Activated naive CD8-positive, alpha-beta T cell (primary cell): ENCODE data around the gene PFN3.

Experiments
- H3K27ac Mint-ChIP-seq: one replicate; pipeline ENCODE4 v1.8.0; 2021; ENCODE audit warnings: mixed read lengths
- H3K27me3 Mint-ChIP-seq: one replicate; pipeline ENCODE4 v1.8.0; 2021; ENCODE audit warnings: mixed read lengths
- H3K36me3 Mint-ChIP-seq: one replicate; pipeline ENCODE4 v1.8.0; 2021; ENCODE audit warnings: mixed read lengths
- H3K4me1 Mint-ChIP-seq: one replicate; pipeline ENCODE4 v1.8.0; 2021; ENCODE audit warnings: low read depth, mixed read lengths
- H3K4me3 Mint-ChIP-seq: one replicate; pipeline ENCODE4 v1.8.0; 2021; ENCODE audit warnings: mild to moderate bottlenecking, mixed read lengths
- H3K9me3 Mint-ChIP-seq: one replicate; pipeline ENCODE4 v1.8.0; 2021; ENCODE audit warnings: low read depth, mixed read lengths

The PFN3 gene

GRCh38 chr5:177442066-177442826, 41.8 kb upstream of the PFN3 start:
- Mint-ChIP-seq H3K9me3 (no peaks in the 10 kb centered on the region), H3K36me3 (peaks cover 11% of the 10 kb centered on the region), H3K27ac (peak overlapping the region; percentile 66), H3K27me3 (no peaks in the 10 kb centered on the region), H3K4me1 (peaks cover 57% of the 10 kb centered on the region), H3K4me3 (no peak overlapping the region)

DNA sequence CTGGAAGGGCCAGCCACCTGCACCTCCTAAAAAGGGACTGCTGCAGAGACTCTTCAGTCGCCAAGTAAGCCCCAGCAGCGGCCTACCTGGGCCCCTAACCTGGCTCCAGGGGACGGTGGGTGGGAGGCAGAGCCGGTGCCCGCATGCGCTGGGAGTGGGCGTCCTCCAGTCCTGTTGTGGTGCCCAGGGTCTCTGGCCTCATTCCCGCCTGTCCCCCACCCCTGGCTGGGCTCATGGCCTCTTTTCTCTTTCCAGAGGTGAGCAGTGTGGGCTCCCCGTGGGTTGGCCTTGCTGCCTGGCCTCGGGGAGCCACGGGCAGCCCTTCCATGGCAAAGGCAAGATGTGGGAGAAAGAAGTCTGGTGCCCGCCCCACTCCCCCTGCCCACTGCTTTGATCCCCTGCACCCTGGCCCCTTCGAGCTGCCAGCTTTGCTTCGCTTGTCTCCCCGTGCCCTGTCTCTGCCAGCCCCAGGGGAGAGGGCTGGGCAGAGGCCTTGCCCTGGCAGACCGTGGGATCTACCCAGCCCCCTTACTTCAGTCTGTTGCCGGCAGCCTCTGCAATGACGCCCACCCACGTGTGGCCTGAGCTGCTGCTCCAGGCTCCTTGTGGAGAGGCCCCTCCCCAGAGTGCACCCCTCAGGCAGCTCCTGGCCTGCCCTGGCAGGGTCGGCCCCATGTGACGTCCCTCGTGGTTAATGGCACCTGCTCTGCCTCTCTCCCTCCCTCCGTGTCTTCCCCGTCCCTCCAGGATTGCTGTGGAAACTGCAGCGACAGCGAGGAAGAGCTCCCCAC, 40.7 kb upstream of the PFN3 start:
- peaks cover 62% of the 10 kb centered on the region for H3K4me1 Mint-ChIP-seq
- H3K9me3 Mint-ChIP-seq: no peaks in the 10 kb centered on the region
- H3K27ac Mint-ChIP-seq: peak overlapping the region; percentile 10
- peaks cover 14% of the 10 kb centered on the region for H3K36me3 Mint-ChIP-seq
- H3K27me3 Mint-ChIP-seq: no peaks in the 10 kb centered on the region
- no peak overlapping the region for H3K4me3 Mint-ChIP-seq

DNA sequence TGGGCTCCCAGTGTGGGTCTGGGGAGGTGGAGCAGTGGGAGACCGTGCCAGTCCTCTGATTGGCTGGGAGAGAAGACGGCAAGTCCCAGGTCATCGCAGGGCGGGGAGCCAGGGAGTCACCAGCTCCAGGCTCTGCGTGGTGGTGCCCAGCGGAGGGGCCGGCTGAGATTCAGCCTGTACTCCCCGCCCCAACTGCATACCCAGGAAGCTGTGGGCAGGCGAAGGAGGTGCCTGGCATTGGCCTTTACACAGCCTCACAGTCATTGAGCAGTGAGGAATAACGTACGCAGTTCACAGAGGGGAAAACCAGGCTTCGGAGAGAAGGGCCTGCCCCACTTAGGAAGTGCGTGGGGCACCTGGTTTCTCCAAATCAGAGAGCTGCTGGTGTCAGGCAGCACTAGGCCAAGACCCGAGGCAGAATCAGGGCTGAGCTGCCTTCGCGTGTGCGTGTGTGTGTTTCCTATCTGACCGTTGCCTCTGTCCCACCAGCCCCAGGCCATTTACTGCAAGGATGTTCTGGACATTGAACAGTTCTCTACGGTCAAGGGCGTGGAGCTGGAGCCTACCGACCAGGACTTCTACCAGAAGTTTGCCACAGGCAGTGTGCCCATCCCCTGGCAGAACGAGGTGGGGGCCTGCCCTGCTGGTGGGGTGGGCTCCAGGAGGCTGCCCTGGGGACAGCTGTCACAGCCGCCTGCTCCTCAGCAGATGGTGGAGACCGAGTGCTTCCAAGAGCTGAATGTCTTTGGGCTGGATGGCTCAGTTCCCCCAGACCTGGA, 39.9 kb upstream of the PFN3 start:
- Mint-ChIP-seq H3K36me3 (peaks cover 14% of the 10 kb centered on the region), H3K27ac (peak overlapping the region; percentile 83), H3K27me3 (no peaks in the 10 kb centered on the region), H3K4me1 (peaks cover 58% of the 10 kb centered on the region), H3K9me3 (no peaks in the 10 kb centered on the region), H3K4me3 (peak overlapping the region; percentile 23)

DNA sequence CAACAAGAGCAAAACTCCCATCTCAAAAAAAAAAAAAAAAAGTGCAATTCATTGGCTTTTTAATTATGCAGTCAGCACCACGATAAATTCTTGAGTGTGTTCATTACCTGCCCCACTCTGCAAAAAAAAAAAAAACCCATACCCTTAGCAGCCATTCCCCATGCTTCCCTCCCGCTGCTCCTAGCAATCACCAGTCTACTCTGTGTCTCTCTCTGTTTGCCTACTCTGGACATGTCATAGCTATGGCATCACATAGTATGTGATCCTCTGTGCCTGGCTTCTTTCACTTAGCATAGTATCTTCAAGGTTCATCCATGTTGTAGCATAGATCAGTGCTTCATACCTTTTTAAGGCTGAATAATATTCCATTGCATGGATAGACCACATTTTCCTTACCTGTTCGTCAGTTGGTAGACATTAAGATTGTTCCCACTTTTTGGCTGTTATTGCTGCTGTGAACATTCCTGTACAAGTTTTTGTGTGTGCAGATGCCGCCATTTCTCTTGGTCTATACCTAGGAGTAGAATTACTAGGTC, 39.1 kb upstream of the PFN3 start:
- no peaks in the 10 kb centered on the region for H3K27me3 Mint-ChIP-seq
- H3K4me1 Mint-ChIP-seq: peaks cover 52% of the 10 kb centered on the region
- H3K4me3 Mint-ChIP-seq: peak overlapping the region; percentile 22
- H3K27ac Mint-ChIP-seq: peak overlapping the region; percentile 83
- peaks cover 14% of the 10 kb centered on the region for H3K36me3 Mint-ChIP-seq
- H3K9me3 Mint-ChIP-seq: no peaks in the 10 kb centered on the region

DNA sequence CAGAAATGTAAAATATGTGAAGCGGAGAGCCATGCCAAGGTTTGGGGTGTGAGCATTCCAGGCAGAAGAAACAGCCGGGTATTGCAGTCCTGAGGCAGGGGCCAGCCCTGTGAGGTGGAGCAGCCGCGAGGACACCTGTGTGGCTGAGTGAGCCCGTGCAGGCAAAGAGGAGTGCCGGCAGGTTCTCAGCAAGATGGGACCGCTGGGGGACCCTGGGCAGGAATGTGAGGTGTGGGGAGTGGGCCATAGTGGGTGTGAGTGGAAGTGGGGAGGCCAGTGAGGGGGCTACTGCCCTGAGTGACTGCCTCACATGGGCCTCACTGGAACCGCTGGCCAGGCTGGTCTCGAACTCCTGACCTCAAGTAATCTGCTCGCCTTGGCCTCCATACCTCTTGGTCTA, 38.0 kb upstream of the PFN3 start:
- Mint-ChIP-seq H3K27ac (peak overlapping the region; percentile 68), H3K9me3 (no peaks in the 10 kb centered on the region), H3K27me3 (no peaks in the 10 kb centered on the region), H3K36me3 (peaks cover 17% of the 10 kb centered on the region), H3K4me3 (no peak overlapping the region), H3K4me1 (peaks cover 54% of the 10 kb centered on the region)

DNA sequence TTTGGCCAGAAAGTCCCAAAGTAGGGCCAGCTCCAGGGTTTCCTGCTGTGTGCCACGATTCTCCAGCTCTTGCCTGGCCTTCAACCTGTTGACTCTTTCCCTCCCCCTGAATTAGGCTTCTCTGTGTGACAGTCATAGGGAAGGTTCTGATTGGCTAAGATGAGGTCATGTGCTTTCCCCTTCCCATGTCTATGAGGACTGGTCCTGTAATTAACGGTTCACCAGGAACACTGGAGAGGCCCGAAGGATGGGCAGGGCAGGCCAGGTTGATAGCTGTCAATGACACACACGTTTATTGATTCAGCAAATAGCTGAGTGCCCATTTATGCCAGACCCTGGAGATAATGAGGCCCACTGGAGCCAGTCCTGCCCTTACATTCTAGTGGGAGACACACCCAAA, 37.2 kb upstream of the PFN3 start:
- H3K4me3 Mint-ChIP-seq: no peak overlapping the region
- H3K4me1 Mint-ChIP-seq: peaks cover 60% of the 10 kb centered on the region
- no peaks in the 10 kb centered on the region for H3K27me3 Mint-ChIP-seq
- peaks cover 17% of the 10 kb centered on the region for H3K36me3 Mint-ChIP-seq
- H3K27ac Mint-ChIP-seq: peak overlapping the region; percentile 58
- no peaks in the 10 kb centered on the region for H3K9me3 Mint-ChIP-seq

- H3K36me3 Mint-ChIP-seq: peaks cover 17% of the 10 kb centered on the region
- no peaks in the 10 kb centered on the region for H3K9me3 Mint-ChIP-seq
- H3K4me1 Mint-ChIP-seq: peaks cover 66% of the 10 kb centered on the region
Measured at GRCh38 chr5:177435847-177436536, 35.5 kb upstream of the PFN3 start.

DNA sequence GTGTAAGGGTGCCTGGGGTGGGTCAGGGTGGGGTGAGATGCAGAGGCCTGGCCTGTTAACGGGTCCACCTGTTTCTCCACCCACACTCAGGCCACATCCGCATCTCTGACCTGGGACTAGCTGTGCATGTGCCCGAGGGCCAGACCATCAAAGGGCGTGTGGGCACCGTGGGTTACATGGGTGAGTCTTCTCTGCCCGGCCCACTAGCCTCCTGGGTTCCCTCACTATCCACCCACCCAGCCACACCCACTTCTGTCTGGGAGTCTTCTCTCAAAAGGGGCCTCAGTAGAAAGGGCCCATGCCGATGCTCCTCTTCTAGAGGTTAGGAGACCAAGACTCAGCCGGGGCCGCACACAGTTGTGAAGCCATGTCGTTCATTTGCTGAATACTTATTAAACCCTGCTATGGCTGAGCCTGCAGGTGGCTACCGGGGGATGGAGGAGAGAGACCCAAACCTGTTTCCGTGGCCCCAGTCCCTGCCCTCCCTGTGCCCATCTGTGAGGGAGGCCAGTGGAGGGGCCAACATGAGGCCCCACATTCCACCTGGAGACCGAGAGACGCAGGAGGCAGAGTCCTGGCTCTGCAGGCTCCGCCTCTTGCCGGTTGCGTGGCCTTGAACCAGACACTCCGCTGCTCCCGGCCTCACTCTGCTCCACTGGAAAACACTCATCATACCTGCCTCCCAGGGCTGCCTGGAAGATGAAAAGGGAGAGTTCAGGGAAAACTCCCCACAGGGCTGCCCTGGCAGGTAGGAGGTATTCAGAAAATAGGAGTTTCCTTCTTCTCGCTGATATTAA, 34.7 kb upstream of the PFN3 start:
- no peak overlapping the region for H3K4me3 Mint-ChIP-seq
- no peaks in the 10 kb centered on the region for H3K27me3 Mint-ChIP-seq
- H3K27ac Mint-ChIP-seq: peak overlapping the region; percentile 34
- H3K36me3 Mint-ChIP-seq: peaks cover 17% of the 10 kb centered on the region
- no peaks in the 10 kb centered on the region for H3K9me3 Mint-ChIP-seq
- H3K4me1 Mint-ChIP-seq: peaks cover 70% of the 10 kb centered on the region

More at GRCh38 chr5:177435847-177436536, 35.5 kb upstream of the PFN3 start:
- Mint-ChIP-seq H3K4me3 (no peak overlapping the region), H3K27me3 (no peaks in the 10 kb centered on the region), H3K27ac (no peak overlapping the region)

DNA sequence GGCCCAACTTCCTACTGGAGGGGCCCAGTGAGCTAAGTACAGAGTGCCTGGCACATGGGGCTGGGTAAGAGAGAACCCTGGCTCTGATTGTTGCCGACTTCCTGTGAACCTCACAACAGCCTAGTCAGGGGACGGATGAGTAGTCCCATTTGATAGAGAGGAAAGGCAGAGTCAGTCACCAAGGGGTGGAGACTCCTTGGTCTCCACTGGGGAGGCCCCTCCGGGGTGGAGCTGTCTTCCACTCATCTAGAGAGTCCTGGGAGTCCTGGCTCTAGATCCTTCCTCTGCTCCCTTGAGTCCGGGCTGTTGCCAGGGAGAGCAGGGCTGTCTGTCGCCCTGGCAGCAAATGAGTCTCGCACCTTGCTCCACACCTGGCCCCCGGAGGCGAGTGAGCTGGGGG, 34.0 kb upstream of the PFN3 start:
- no peaks in the 10 kb centered on the region for H3K9me3 Mint-ChIP-seq
- peaks cover 70% of the 10 kb centered on the region for H3K4me1 Mint-ChIP-seq
- H3K27me3 Mint-ChIP-seq: no peaks in the 10 kb centered on the region
- peak overlapping the region; percentile 82 for H3K4me3 Mint-ChIP-seq
- H3K27ac Mint-ChIP-seq: peak overlapping the region; percentile 93
- peaks cover 13% of the 10 kb centered on the region for H3K36me3 Mint-ChIP-seq

DNA sequence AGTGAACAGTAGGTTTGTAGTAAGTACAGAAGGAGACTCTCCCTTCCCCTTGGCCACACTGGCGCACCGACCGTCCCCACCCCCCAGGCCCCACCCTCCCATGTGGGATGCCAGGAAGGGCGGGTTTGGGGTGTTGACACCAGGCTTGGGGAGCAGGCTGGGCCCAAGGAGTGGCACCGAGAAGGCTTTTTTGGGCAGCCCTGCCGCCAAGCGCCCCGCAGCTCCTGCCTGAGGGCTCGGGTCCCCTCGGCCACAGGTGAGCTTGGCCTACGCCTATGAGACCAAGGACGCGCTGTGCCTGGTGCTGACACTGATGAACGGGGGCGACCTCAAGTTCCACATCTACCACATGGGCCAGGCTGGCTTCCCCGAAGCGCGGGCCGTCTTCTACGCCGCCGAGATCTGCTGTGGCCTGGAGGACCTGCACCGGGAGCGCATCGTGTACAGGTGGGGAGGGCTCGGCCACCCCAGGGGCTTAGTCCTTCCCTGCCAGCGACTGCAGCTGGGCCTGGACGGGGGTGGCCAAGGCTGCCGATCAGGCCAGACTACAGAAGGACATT, 33.3 kb upstream of the PFN3 start:
- peak overlapping the region; percentile 35 for H3K4me3 Mint-ChIP-seq
- peaks cover 72% of the 10 kb centered on the region for H3K4me1 Mint-ChIP-seq

DNA sequence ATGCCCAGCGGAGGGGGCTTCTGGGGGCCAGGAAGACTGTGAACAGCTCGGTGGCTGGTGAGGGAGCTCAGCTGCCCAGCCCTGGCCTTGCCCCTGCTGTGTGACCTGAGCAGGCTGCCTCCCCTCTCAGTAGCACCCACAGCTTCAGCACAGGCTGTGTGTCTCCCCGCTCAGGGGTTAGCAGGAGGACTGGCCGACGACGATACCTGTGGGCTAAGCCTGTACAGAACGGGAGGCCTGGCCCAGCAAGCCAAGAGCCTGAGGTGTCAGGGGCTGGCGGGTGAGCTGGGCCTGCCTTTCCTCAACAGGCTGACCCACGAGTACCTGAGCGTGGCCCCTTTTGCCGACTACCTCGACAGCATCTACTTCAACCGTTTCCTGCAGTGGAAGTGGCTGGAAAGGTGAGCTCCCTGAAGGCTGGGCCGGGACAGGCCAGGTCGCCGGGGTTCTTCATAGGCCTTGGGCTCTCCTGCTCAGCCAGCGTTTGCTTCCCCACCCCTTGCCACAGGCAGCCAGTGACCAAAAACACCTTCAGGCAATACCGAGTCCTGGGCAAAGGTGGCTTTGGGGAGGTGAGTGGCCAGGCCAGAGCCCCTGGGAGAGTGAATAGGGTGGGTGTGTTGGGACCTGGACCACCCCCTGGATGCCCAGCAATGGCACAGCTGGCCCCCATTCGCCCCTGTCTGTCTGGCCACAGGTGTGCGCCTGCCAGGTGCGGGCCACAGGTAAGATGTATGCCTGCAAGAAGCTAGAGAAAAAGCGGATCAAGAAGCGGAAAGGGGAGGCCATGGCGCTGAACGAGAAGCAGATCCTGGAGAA, 32.6 kb upstream of the PFN3 start:
- peaks cover 72% of the 10 kb centered on the region for H3K4me1 Mint-ChIP-seq
- H3K4me3 Mint-ChIP-seq: peak overlapping the region; percentile 32
- H3K36me3 Mint-ChIP-seq: peaks cover 10% of the 10 kb centered on the region
- H3K9me3 Mint-ChIP-seq: no peaks in the 10 kb centered on the region
- H3K27ac Mint-ChIP-seq: peak overlapping the region; percentile 86
- H3K27me3 Mint-ChIP-seq: no peaks in the 10 kb centered on the region

More for the DNA sequence above, 33.3 kb upstream of the PFN3 start:
- H3K9me3 Mint-ChIP-seq: no peaks in the 10 kb centered on the region
- peak overlapping the region; percentile 93 for H3K27ac Mint-ChIP-seq
- H3K27me3 Mint-ChIP-seq: no peaks in the 10 kb centered on the region
- H3K36me3 Mint-ChIP-seq: peaks cover 13% of the 10 kb centered on the region

GRCh38 chr5:177432143-177432838, 31.8 kb upstream of the PFN3 start:
- H3K36me3 Mint-ChIP-seq: peaks cover 7% of the 10 kb centered on the region

More at GRCh38 chr5:177432143-177432838, 31.8 kb upstream of the PFN3 start:
- peak overlapping the region; percentile 93 for H3K4me3 Mint-ChIP-seq
- H3K27ac Mint-ChIP-seq: peak overlapping the region; percentile 93
- H3K9me3 Mint-ChIP-seq: no peaks in the 10 kb centered on the region
- peaks cover 71% of the 10 kb centered on the region for H3K4me1 Mint-ChIP-seq
- no peaks in the 10 kb centered on the region for H3K27me3 Mint-ChIP-seq
